Lower leg skin (tissue), 4 donors: ENCODE data around the gene TMEM117. TPM values are rescaled to one million over a fixed set of nuclear protein-coding genes. Genes with fewer than 3 reads are reported as not detected.

Source experiments
- DNase-seq, 2 donors: peaks; one replicate each; pipeline ENCODE4 v3.0.0-alpha.2; 2019; ENCODE audit warnings: low spot score in 2 of 2
- H3K4me3 ChIP-seq: fragments of 200-600 bp; sonication (generic); 2 replicates; pipeline ENCODE4 v1.5.1; 2017; ENCODE audit warnings: mild to moderate bottlenecking, low read depth; ENCODE audit not compliant: poor library complexity, severe bottlenecking
- CTCF ChIP-seq, 3 donors: fragments of 450-650 bp; IDR thresholded peaks; one replicate each; pipeline ENCODE4 v1.5.1; 2016; ENCODE audit warnings: antibody characterized with exemption in 3 of 3, mild to moderate bottlenecking in 3 of 3, moderate library complexity in 2 of 3
- POLR2A ChIP-seq, 2 donors: fragments of 450-650 bp; IDR thresholded peaks; one replicate each; pipeline ENCODE4 v1.6.1; 2016 to 2017; ENCODE audit warnings: antibody characterized with exemption in 2 of 2, mild to moderate bottlenecking in 1 of 2, moderate library complexity in 1 of 2
- WGBS, 2 donors: methylation state at CpG; one replicate each; pipeline ENCODE4 v1.1.5; 2018; 5-methylcytosine and 5-hydroxymethylcytosine counted together
- intact Hi-C: fragments of 100-400 bp; cut with DNase I; formaldehyde crosslinking; loops from one replicate; pipeline ENCODE4 v1.15.0; 2023; ENCODE audit warnings: low total_unique reads
- total RNA-seq, 4 donors: library from RNA; depleted of rRNA; stranded (reverse); fragments of >200 nt; gene quantifications; one replicate each; pipeline ENCODE4 v1.1.0, GENCODE V29; 2016

TMEM117 gene
- total RNA-seq, 4 donors from 2014 or later: 19.9 to 27.8 (median 24.3) TPM

- no peak overlapping the region for H3K4me3 ChIP-seq
- 80 to 83% methylated on average over 4 of the region's 4 CpGs for WGBS, 2 donors
- DNase-seq: no peak
- intact Hi-C loops: no loop called here
- no peak for TF ChIP-seq CTCF (IDR thresholded peaks at IDR 0.05)
- no peak for TF ChIP-seq POLR2A (IDR thresholded peaks at IDR 0.05)
These were observed 394.0 kb downstream of the TMEM117 start for GRCh38 chr12:44229846-44230245.

GRCh38 chr12:44235674-44236073, 399.8 kb downstream of the TMEM117 start:
- no peak for TF ChIP-seq CTCF (IDR thresholded peaks at IDR 0.05)
- TF ChIP-seq POLR2A (IDR thresholded peaks at IDR 0.05): no peak
- 97% methylated on average over 1 of the region's 1 CpG for WGBS, 2 donors
- DNase-seq: no peak
- intact Hi-C loops: no loop called here
- no peak overlapping the region for H3K4me3 ChIP-seq

GRCh38 chr12:44240186-44240585, 404.3 kb downstream of the TMEM117 start:
- DNase-seq: no peak
- no peak overlapping the region for H3K4me3 ChIP-seq
- TF ChIP-seq POLR2A (IDR thresholded peaks at IDR 0.05): no peak
- no peak for TF ChIP-seq CTCF (IDR thresholded peaks at IDR 0.05)
- intact Hi-C loops: no loop called here
- WGBS, 2 donors: 81 to 85% methylated on average over 2 of the region's 2 CpGs

GRCh38 chr12:44245932-44246331, 410.1 kb downstream of the TMEM117 start:
- no peak for DNase-seq
- intact Hi-C loops: no loop called here
- TF ChIP-seq POLR2A (IDR thresholded peaks at IDR 0.05): no peak
- TF ChIP-seq CTCF (IDR thresholded peaks at IDR 0.05): no peak
- 91 to 93% methylated on average over 2 of the region's 2 CpGs for WGBS, 2 donors
- H3K4me3 ChIP-seq: no peak overlapping the region

GRCh38 chr12:44246482-44247105, 410.7 kb downstream of the TMEM117 start:
- H3K4me3 ChIP-seq: no peak overlapping the region
- no peak for DNase-seq
- no peak for TF ChIP-seq POLR2A (IDR thresholded peaks at IDR 0.05)
- TF ChIP-seq CTCF (IDR thresholded peaks at IDR 0.05): no peak
- intact Hi-C loops: no loop called here
- WGBS, 2 donors: 45 to 60% methylated on average over 3 of the region's 3 CpGs

GRCh38 chr12:44247588-44247987, 411.7 kb downstream of the TMEM117 start:
- intact Hi-C loops: no loop called here
- 70 to 75% methylated on average over 4 of the region's 4 CpGs for WGBS, 2 donors
- no peak overlapping the region for H3K4me3 ChIP-seq
- no peak for TF ChIP-seq POLR2A (IDR thresholded peaks at IDR 0.05)
- TF ChIP-seq CTCF (IDR thresholded peaks at IDR 0.05): no peak
- no peak for DNase-seq
